HG02763 (cell line): ENCODE measurements around the gene EPS8.

ENCODE experiments used
- ATAC-seq: cut with Tn5 transposase; IDR thresholded peaks from one replicate; pipeline ENCODE4 v1.9.1; 2021; ENCODE audit warnings: mild to moderate bottlenecking, moderate library complexity; ENCODE audit not compliant: unreplicated experiment

The EPS8 gene

GRCh38 chr12:15800278-15800677 is 11.1 kb upstream of the EPS8 start:
- ATAC-seq, result no peak

- no peak for ATAC-seq
Measured at GRCh38 chr12:15797818-15798217, 8.6 kb upstream of the EPS8 start.

DNA sequence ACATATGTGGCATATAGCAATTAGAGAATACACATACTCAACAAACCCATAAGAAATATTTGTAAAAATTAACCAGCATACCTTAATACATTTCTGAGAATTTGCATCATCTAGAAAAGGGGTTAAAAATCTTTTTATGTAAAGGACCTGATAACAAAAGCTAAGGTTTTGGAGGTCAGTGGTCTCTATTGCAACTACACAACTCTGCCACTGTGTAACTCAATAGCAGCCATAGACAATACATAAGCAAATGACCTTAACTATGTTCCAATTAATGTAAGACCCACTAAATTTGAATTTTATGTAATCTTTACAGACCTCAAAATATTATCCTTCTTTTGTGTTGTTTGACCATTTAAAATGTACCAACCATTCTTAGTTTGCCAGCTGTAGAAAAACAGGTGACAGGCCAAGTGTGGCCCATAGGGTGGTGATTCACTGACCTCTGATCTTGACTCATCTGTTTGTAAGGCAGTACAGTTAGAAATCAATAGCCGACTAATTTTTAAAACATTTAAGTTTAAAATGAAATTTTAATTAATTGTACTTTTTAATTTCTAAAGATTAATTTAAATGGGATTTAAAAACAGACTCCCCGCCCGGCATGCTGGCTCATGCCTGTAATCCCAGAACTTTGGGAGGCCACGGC is 7.4 kb upstream of the EPS8 start:
- ATAC-seq, result no peak

GRCh38 chr12:15794836-15795235 is 5.6 kb upstream of the EPS8 start:
- no peak for ATAC-seq

GRCh38 chr12:15794196-15794595 is 5.0 kb upstream of the EPS8 start:
- no peak for ATAC-seq

DNA sequence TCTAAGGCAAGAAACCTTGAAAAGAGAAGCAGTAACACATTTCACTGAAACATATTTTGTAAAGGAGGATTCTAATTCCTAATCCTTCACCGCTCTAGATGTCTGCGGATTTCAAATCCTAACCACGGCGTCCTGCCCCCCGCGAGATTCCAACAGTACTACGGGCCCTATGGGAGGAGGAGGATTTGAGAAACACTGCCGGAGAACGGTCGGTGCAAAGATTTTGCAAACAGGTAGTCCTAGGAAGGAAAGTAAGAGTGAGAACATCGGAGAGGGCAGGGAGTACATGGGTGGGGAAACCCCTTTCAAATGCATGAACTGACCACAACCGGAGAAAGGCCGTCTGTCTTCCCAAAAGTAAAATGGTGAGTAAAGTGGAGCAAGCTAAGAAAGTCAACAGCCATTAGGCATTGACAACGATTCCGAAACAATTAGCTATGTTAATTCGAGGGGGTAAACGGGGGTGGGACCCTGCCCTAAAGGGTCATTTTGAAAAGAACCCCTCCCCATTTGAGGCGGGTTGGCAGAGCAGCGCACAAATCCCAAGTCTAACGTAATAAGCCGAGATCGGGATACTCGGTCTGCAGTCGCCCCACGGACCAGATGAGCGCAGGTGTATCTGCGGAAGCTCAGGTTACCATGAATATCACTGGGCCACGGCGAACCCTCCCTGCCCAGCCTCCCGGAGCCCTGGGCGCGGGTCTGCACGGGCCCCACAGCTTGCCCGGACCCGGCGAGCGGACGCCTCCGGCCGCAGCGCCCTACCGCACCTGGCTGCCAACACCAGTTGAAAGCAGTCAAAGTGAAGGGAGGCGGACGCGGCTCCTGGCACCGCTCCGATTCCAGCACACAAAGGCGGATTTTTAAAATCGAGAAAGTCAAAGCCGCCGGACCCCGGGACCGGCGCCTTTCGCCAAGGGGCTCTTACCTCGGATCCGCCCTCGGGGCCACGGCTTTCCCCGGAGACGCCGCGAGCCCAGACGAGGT is 662 bp downstream of the EPS8 start:
- ATAC-seq, result peak; percentile 27

- no peak for ATAC-seq
Measured at GRCh38 chr12:15787778-15788177, 1.4 kb downstream of the EPS8 start.

DNA sequence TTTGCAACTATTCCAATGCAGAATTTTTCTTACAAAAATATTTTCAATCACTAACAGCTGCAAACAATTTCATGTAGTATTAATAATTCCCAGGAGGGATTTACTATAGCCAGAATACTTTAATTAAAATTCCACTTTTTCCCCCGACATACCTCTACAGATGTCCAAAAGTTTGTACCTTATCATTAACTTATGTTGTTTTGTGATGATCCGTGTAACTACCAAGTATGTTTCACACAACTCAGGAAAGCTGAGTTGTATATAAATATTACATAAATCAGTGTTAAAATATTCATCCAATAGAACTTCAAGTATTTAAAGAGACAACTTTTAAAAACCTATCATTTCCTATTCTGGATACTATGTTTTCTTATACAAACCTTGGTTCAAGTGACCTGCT is 2.4 kb downstream of the EPS8 start:
- no peak for ATAC-seq

GRCh38 chr12:15783288-15783687 is 5.9 kb downstream of the EPS8 start:
- no peak for ATAC-seq

DNA sequence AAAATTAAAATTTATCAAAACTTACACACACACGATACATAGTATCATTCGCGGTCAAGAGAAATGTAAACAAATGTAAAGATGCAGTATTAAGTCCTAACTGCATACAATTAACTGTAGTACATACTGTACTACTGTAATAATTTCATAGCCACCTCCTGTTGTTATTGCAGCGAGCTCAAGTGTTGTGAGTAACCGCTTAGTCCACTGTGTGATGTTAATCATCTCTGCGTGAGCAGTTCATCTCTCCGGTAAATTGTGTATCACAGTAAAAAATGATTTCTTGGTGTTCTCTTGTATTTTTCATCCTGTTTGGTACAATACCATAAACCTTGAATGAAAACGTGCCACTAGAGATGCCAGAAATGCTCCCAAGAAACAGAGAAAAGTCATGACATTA is 6.5 kb downstream of the EPS8 start:
- no peak for ATAC-seq

DNA sequence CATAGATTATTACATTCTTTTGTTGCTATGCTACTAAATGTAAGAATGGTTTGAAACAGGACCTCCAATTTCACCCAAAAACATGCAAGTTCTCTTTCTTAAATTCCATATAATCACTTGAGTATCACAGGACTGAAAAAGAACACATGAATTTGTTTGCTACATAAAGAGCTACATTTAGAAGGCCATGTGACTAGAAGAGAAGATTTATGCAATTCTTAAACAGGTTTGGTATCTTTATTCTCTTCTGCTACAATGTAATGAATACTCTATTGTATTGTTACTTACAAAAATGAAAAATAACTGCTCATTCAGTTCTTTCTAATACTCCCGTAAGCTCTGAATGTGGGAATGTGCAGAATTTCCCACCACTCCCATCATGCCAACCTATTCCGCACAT is 9.3 kb downstream of the EPS8 start:
- no peak for ATAC-seq

GRCh38 chr12:15778126-15778525 is 11.1 kb downstream of the EPS8 start:
- ATAC-seq, result no peak

DNA sequence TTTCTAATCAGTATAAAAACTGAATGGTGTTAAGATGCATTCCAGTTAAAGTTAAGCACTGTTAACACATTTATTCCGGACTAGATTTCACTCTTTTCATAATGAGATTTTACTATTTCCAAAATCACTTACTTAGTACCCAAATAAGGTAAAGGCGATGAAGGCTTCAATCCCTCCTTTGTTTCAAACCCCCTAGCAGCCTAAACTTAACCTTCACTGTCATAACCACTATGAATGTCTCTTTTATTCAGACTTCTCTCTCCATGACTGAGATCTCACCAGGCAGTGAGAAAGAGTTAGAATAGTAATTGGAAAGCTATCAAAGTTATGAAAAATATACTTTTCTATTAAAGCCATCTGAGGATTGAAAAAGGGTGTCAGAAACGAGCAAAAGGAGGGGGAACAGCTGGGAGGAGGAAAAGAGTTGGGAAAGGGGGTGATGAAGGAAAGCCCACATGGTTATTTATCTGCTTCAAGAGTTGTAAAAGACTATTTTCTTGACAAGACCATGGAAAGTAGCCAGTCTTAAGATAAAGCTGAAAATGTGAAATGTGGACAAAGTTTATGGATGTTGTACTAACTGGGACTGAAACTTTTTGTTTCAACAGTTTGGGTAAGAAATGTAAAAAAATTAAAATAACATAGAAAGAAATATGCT is 11.7 kb downstream of the EPS8 start:
- no peak for ATAC-seq

DNA sequence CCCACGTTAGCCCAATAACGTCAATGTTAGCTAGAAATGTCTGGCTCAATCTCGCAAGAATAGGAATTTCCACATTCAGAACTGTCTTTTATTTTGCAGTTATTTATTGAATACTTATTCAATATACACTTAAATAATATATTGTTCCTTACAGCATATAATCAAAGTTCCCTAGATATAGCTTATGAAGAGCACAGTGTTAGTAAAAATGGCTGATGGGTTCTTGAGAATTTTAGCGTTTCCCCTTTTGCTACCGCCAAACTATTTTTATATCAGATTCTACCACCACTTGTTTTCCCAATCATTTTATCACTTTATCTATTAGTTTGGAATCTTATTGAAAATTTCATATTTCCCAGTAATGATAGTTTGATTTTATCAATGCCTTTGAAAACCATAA is 12.7 kb downstream of the EPS8 start:
- ATAC-seq, result no peak

- ATAC-seq, result no peak
Measured at GRCh38 chr12:15774819-15775218, 14.4 kb downstream of the EPS8 start.

- ATAC-seq, result no peak
Measured at GRCh38 chr12:15772405-15773018, 16.7 kb downstream of the EPS8 start.

DNA sequence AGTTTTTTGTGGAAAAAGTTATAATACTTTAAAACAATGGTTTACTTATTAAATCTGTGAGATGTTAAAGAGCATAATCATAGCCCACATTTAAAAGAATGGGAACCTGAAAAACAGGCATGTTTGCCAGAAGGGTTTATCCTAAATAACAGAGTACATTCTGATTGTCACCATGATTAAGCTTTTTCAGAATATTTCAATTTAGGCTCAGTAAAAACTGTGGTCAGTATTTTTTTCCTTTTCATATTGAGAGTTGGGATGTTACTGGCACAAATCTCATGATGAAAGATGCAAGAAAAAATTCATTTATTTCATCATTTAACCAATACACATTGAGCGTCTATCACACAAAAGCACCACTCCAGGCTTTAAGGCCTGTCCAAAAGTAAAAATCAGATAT is 18.6 kb downstream of the EPS8 start:
- ATAC-seq, result no peak

GRCh38 chr12:15770021-15770420 is 19.2 kb downstream of the EPS8 start:
- ATAC-seq, result no peak

DNA sequence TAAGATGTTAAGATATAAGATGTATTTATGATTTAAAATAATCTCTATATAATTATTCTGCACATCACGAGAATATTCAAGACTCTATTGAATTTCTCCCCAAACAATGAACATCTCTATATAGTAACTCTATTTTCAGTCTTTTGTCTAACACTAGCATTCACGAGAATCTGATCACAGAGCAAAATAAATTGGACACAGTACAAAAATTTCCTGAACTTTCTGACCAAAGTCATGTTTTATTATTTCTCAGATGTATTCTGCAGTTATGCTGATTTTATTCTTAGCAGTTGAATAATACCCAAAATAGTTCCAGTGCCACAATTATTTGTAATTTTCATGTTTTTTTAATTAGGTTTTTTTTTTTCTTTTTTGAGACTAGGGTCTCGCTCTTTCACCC is 19.6 kb downstream of the EPS8 start:
- no peak for ATAC-seq

GRCh38 chr12:15767301-15767700 is 21.9 kb downstream of the EPS8 start:
- ATAC-seq, result no peak

DNA sequence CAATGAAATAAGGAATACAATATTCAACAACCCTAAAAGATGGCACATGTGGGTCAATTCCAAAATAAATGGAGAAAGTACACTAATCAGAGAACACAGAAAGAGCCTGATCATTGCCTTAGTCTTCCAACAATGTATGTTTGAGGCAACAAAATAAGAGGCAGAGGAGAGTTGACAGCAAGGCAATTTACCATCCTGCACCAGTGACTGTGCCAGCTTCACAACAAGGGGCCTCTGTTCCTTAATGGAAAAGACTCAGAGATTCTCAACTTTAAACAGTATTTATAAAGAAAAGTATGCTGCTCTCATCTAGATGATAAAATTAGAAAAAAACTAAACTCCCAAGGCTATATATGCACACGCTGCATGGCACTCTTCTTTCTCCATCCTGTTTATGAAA is 25.9 kb downstream of the EPS8 start:
- no peak for ATAC-seq
